BJ (cell line): Measurements from ENCODE around the gene PRICKLE2. TPM values are rescaled to one million over a fixed set of nuclear protein-coding genes. Genes with fewer than 3 reads are reported as not detected.

Experiments
- CTCF ChIA-PET: fragments of 350-600 bp; formaldehyde crosslinking; extraction: SDS; loops from one replicate; lab custom pipeline; 2021; ENCODE audit warnings: antibody characterized with exemption, inconsistent platforms; lab: Yijun Ruan, JAX
- POLR2A ChIA-PET: fragments of 300-600 bp; sonication (Branson Sonifier 250); formaldehyde crosslinking; extraction: SDS; loops from one replicate; lab custom pipeline; 2021; ENCODE audit warnings: antibody characterized with exemption; lab: Charles Lee
- DNase-seq: peaks from one replicate; pipeline ENCODE4 v3.0.0-alpha.2; 2011; ENCODE audit warnings: low read depth
- H3K27me3 ChIP-seq: 2 replicates; pipeline ENCODE4 v1.6.0; 2011; ENCODE audit warnings: low read length; ENCODE audit not compliant: control insufficient read depth, insufficient read depth
- H3K36me3 ChIP-seq: 2 replicates; pipeline ENCODE4 v1.5.1; 2011; ENCODE audit warnings: low read length; ENCODE audit not compliant: control insufficient read depth, insufficient read depth
- H3K4me3 ChIP-seq: 2 replicates; pipeline ENCODE4 v1.5.1; 2011; ENCODE audit warnings: low read depth, mild to moderate bottlenecking, control low read depth, low read length
- polyA plus RNA-seq: library from polyadenylated mRNA; depleted of rRNA; stranded (reverse); fragments of >200 nt; gene quantifications from 2 replicates; pipeline ENCODE4 v1.2.3, GENCODE V29; 2011
- TF ChIP-seq, protein P1 (sequence below): IDR thresholded peaks from 2 replicates; pipeline ENCODE4 v1.5.1; 2011; ENCODE audit warnings: low read depth, mild to moderate bottlenecking, control low read depth, inconsistent platforms, low read length, moderate library complexity; ENCODE audit not compliant: insufficient read depth

PRICKLE2 gene
- polyA plus RNA-seq, 1 experiment: 3.5 TPM

DNA sequence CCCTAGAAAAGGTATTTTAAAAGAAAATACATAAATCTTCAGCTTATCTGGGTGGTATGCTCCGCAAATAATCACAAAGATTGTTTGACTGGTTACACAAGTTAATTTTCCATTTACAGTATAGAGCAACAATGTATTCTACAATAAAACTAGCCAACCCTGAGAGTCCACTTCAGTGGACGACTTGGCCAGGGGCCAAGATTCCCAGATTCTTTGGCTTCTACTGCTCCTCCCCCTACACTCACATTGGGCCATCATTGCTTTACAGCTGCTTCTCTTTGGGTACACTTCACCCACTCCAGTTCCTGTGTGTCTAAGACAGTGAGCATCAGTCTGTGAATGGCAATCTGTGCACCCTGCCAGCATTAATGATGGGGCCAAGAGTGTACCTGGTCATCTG, 17.2 kb upstream of the PRICKLE2 start:
- POLR2A ChIA-PET: no interaction called here
- H3K36me3 ChIP-seq: 0 out of 2 replicates have a peak, but pooled peaks cover 1% of the 10 kb centered on the region
- TF ChIP-seq, protein P1, sequence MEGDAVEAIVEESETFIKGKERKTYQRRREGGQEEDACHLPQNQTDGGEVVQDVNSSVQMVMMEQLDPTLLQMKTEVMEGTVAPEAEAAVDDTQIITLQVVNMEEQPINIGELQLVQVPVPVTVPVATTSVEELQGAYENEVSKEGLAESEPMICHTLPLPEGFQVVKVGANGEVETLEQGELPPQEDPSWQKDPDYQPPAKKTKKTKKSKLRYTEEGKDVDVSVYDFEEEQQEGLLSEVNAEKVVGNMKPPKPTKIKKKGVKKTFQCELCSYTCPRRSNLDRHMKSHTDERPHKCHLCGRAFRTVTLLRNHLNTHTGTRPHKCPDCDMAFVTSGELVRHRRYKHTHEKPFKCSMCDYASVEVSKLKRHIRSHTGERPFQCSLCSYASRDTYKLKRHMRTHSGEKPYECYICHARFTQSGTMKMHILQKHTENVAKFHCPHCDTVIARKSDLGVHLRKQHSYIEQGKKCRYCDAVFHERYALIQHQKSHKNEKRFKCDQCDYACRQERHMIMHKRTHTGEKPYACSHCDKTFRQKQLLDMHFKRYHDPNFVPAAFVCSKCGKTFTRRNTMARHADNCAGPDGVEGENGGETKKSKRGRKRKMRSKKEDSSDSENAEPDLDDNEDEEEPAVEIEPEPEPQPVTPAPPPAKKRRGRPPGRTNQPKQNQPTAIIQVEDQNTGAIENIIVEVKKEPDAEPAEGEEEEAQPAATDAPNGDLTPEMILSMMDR: no peak
- H3K27me3 ChIP-seq: no peaks in the 10 kb centered on the region
- DNase-seq: no peak
- H3K4me3 ChIP-seq: no peak overlapping the region
- CTCF ChIA-PET: interaction anchor here (1.5 kb wide), 1 partner anchor 9 kb away, joined by 4 read pairs; no protein-coding TSS in a partner anchor

DNA sequence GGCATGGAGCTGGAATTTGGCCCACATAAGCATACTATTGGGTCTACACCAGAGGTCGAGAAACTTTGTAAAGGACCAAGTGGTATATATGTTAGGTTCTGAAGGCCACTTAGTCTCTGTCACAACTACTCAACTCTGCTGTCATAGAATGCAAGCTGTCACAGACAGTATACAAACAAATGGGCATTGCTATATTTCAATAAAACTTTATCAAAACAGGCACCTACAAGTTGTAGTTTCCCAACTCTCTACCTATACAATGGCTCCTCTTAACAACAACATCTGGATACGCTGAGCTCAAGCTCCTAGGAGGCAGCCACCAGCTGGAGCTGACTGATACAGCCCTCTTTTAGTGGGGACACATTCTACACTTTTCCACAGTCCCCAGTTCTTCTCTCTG, 15.7 kb upstream of the PRICKLE2 start:
- DNase-seq: no peak
- POLR2A ChIA-PET: no interaction called here
- TF ChIP-seq, protein P1: no peak
- CTCF ChIA-PET: interaction anchor here (0.8 to 1.2 kb wide), 3 partner anchors 10 to 211 kb away, joined by 3 read pairs; no protein-coding TSS in a partner anchor
- Histone ChIP-seq H3K27me3 (no peaks in the 10 kb centered on the region), H3K4me3 (no peak overlapping the region), H3K36me3 (0 out of 2 replicates have a peak, but pooled peaks cover 1% of the 10 kb centered on the region)

DNA sequence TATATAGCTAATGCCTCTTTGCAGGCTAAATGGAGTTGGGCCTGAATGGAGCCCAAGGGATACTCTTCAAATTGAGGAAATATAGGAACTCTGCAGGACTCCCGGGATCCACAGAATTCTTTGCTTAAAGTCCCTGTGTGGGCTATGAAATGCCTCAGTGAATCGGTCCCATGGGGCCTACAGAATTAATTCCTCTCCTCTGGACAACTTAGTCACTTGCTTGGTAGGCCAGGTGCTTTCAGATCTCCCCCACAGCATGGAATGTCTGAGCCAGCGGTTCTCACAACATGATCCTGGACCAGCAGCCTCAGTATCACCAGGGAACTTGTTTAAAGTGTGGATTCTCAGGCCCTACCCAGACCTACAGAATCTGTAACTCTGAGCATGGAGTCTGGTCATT, 15.1 kb upstream of the PRICKLE2 start:
- TF ChIP-seq, protein P1: no peak
- Histone ChIP-seq H3K4me3 (no peak overlapping the region), H3K27me3 (no peaks in the 10 kb centered on the region), H3K36me3 (0 out of 2 replicates have a peak, but pooled peaks cover 1% of the 10 kb centered on the region)
- POLR2A ChIA-PET: no interaction called here
- CTCF ChIA-PET: interaction anchor here (1.0 to 1.2 kb wide), 3 partner anchors 11 to 210 kb away, joined by 3 read pairs; no protein-coding TSS in a partner anchor
- DNase-seq: no peak

DNA sequence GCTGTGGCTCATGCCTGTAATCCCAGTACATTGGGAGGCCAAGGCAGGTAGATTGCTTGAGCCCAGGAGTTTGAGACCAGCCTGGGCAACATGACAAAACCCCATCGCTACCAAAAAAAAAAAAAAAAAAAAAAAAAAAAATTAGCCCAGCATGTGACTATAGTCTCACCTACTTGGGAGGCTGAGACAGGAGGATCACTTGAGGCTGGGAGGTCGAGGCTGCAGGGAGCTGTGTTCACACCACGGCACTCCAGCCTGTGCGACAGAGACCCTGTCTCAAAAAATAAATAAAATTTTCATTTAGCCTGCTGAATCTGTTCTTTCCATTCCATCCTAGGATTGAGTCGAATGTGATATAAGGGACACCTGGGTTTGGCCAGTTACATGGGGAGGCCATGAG, 14.6 kb upstream of the PRICKLE2 start:
- CTCF ChIA-PET: interaction anchor here (1.0 to 1.4 kb wide), 3 partner anchors 13 to 244 kb away, joined by 3 to 4 read pairs (median 3); no protein-coding TSS in a partner anchor

DNA sequence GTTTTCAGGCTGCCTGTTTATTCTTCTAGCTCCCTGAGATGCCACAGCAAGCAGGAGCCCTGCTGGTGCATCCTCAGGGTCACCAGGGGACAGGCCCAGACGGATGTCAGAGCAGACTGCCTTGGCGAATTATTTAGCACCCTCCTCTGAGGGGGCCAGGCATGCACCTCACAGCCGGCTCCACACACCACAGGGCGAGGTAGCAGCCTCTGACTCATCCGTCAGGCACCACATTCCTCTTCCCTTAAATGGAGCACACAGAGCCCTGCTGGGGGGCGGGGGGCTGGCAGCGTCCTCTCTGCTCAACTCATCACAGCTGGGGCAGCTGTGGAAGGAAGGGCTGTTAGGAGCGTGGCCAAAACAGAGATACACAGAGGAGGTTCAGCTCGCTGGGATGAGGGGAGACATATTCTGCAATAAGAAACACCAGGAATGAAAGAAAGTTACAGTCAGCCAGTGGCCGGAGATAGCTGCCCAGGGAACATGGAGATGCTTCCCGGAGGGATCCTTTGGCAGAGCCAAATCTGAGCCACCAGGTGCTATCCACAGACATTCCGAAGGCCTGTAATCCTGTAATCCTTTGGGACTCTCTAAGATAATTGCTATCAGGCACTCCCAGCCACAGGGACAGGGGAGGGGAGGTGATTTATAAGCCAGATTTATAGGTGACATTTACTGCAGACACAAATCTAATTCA, 13.9 kb upstream of the PRICKLE2 start:
- POLR2A ChIA-PET: no interaction called here
- CTCF ChIA-PET: interaction anchor here (1.0 to 1.4 kb wide), 2 partner anchors 14 to 245 kb away, joined by 3 to 4 read pairs; no protein-coding TSS in a partner anchor
- peak; percentile 80 for DNase-seq
- Histone ChIP-seq H3K27me3 (no peaks in the 10 kb centered on the region), H3K36me3 (0 out of 2 replicates have a peak, but pooled peaks cover 1% of the 10 kb centered on the region), H3K4me3 (no peak overlapping the region)
- TF ChIP-seq, protein P1: no peak

More for the DNA sequence above, 14.6 kb upstream of the PRICKLE2 start:
- POLR2A ChIA-PET: no interaction called here
- DNase-seq: no peak
- TF ChIP-seq, protein P1: no peak
- H3K36me3 ChIP-seq: 0 out of 2 replicates have a peak, but pooled peaks cover 1% of the 10 kb centered on the region
- no peaks in the 10 kb centered on the region for H3K27me3 ChIP-seq
- no peak overlapping the region for H3K4me3 ChIP-seq
